ENCODE results near the gene EPX.
"Not testable (repeated sequence)": the region's sequence is repeated elsewhere in the genome, so short reads cannot be mapped to it uniquely, and the experiment has no call there.

The EPX gene

GRCh38 chr17:58192612-58193011 lies at the start of gene EPX:
Gene EPX (plus strand): TSS chr17:58192726. CDS start chr17:58192847, 121 bp downstream.
- DNase-seq (ENCODE audit: low read depth in 2 of 2), result no peak

GRCh38 chr17:58143335-58143734 lies 49.2 kb upstream of the EPX start:
- DNase-seq (ENCODE audit: low read depth in 2 of 2), result not testable (repeated sequence)

- no peak for DNase-seq (ENCODE audit: low read depth in 2 of 2)
Measured at GRCh38 chr17:58144801-58145200, 47.7 kb upstream of the EPX start.

- DNase-seq (ENCODE audit: low read depth in 2 of 2), result no peak
Measured at GRCh38 chr17:58147930-58148434, 44.5 kb upstream of the EPX start, which contains the start of gene OR4D1. Gene OR4D1 (plus strand): TSS chr17:58148384. CDS start chr17:58155154, 6,770 bp downstream.

GRCh38 chr17:58148609-58149008 lies 43.9 kb upstream of the EPX start:
- no peak for DNase-seq (ENCODE audit: low read depth in 2 of 2)

- no peak for DNase-seq (ENCODE audit: low read depth in 2 of 2)
Measured at GRCh38 chr17:58150394-58150793, 42.1 kb upstream of the EPX start.

- no peak for DNase-seq (ENCODE audit: low read depth in 2 of 2)
Measured at GRCh38 chr17:58153046-58153445, 39.5 kb upstream of the EPX start.

- no peak for DNase-seq (ENCODE audit: low read depth in 2 of 2)
Measured at GRCh38 chr17:58153671-58154070, 38.9 kb upstream of the EPX start.

- DNase-seq (ENCODE audit: low read depth in 2 of 2), result peak; percentile 49 to 60
Measured at GRCh38 chr17:58156839-58157803, 35.4 kb upstream of the EPX start.

- DNase-seq (ENCODE audit: low read depth in 2 of 2), result no peak
Measured at GRCh38 chr17:58158181-58158580, 34.3 kb upstream of the EPX start.

GRCh38 chr17:58161566-58161965 lies 31.0 kb upstream of the EPX start:
- no peak for DNase-seq (ENCODE audit: low read depth in 2 of 2)

- no peak for DNase-seq (ENCODE audit: low read depth in 2 of 2)
Measured at GRCh38 chr17:58165981-58166380, 26.5 kb upstream of the EPX start.

GRCh38 chr17:58166682-58167081 lies 25.8 kb upstream of the EPX start, which contains the start of gene OR4D2:
Gene OR4D2 (plus strand): TSS chr17:58166982. CDS start chr17:58169656, 2,674 bp downstream.
- DNase-seq (ENCODE audit: low read depth in 2 of 2), result no peak

- no peak for DNase-seq (ENCODE audit: low read depth in 2 of 2)
Measured at GRCh38 chr17:58170622-58171021, 21.9 kb upstream of the EPX start.

- peak in 1 of 2 donors; percentile 17 for DNase-seq (ENCODE audit: low read depth in 2 of 2)
Measured at GRCh38 chr17:58172369-58173071, 20.0 kb upstream of the EPX start.

- no peak for DNase-seq (ENCODE audit: low read depth in 2 of 2)
Measured at GRCh38 chr17:58174871-58175270, 17.7 kb upstream of the EPX start.

- DNase-seq (ENCODE audit: low read depth in 2 of 2), result no peak
Measured at GRCh38 chr17:58176200-58176599, 16.3 kb upstream of the EPX start.

- DNase-seq (ENCODE audit: low read depth in 2 of 2), result no peak
Measured at GRCh38 chr17:58181796-58182195, 10.7 kb upstream of the EPX start.

GRCh38 chr17:58183514-58183913 lies 9.0 kb upstream of the EPX start:
- DNase-seq (ENCODE audit: low read depth in 2 of 2), result no peak

- DNase-seq (ENCODE audit: low read depth in 2 of 2), result no peak
Measured at GRCh38 chr17:58184308-58184985, 8.1 kb upstream of the EPX start.

- DNase-seq (ENCODE audit: low read depth in 2 of 2), result no peak
Measured at GRCh38 chr17:58184986-58185761, 7.4 kb upstream of the EPX start.
